Hypothalamus (tissue), 51 donors: ENCODE results near the gene SOX1.

ENCODE experiments used
- DNase-seq, 51 donors: peaks; one replicate each; lab custom pipeline; 2025; lab: John Stamatoyannopoulos, UW

SOX1 gene

DNA sequence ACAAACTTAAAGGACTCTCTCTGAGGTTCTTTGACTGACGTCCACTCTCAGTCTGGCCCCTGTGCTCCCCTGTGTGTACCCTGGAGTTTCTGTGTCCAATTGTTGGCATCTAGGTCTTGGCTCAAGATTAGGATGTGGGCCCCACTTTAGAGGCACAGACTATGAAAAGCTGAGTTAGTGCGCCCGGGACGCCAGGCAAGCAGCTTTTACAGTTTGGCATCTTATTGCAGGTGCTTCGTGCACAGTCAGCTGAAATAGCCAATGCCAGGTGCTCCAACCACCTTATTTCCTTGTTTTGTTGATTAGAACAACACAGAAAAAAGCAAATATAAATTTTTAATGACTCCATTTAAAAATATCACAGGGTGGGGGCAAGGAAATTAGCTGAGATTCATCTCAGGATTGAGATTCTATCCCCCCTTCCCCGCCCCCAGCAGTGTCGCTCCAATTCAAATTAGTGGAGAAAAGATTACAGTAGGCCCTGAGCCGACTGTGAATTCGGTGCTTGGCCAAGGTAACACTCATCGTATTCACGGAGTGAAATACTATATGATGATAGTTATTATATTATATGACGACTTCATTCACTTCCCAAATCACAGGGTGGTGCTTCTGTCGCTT lies 4.3 kb downstream of the SOX1 start:
- no peak for DNase-seq

DNA sequence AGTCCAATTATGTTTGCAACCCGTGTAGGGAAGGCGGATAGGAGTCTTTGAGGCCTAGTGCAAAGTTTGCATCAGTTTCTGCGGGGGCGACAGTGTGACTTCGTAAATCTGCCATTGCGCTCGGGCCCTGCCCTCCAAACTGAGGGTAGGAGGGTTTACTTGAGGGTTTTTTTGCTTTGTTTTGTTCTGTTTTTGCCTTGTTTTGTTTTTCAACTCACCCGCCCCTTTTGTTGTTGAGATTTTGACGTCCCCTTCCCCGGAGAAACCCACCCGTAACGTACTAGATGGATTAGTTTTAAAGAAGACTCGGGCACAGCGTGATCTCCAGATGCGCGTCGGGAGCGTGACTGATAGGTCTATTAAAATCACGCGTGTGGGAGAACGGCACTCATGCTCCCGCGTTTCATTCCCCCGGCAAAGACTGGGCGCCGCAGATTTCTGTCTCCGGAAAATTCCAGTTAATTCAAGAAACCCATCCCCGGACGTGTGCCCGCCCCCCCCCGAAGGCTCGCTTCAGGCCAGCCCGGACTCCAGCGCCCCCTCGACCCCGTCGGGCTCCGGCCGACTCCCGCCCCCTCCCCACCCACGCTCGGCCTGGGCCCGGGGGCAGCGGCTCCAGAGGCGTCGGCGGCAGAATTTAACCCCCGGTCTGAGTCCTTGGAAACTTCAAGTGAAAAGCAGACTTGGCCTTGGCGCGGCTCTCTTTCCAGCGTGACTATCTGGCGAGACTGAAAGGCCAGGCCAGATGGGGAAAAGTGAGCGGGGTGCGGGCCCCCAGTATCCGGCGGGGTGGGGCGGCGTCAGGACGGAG lies 5.0 kb downstream of the SOX1 start:
- peak in 2 of 51 donors; percentile 78 to 86 for DNase-seq

DNA sequence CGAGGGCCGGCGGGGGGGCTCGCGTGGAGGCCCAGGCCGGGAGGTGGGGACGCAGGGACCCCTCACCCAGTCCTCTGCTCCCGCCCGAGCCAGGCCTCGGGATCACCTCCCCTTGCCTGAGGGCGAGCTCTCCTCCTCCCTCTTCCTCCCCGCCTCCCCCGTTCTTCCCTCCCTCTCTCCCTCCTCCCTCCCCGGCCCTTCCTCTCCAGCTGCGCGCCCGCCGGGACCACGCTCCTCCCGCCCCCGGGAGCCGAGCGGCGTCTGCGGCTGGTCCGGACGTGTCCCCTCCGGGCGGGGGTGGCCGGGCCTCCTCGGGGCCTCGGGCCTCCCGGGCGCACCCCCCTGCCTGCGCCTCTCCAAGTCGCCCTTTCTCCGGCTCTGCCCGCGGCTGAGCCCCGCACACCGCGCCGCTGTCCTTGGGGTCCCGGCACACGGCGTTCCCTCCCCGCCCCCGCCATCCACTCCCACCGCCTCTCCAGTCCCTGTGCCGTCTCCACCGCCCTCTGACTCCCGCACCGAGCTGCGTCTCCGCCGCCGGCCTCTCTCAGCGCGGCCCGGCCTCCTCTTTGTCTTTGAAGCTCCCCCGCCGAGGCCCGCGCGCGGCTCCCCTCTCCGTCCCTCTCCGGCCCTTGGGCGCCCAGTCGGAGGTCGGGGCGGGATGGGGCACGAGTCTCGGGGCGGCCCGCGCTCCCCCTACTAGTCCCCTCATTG lies 5.7 kb downstream of the SOX1 start:
- DNase-seq, result peak in 26 of 51 donors; percentile 20 to 86 (median 68)

DNA sequence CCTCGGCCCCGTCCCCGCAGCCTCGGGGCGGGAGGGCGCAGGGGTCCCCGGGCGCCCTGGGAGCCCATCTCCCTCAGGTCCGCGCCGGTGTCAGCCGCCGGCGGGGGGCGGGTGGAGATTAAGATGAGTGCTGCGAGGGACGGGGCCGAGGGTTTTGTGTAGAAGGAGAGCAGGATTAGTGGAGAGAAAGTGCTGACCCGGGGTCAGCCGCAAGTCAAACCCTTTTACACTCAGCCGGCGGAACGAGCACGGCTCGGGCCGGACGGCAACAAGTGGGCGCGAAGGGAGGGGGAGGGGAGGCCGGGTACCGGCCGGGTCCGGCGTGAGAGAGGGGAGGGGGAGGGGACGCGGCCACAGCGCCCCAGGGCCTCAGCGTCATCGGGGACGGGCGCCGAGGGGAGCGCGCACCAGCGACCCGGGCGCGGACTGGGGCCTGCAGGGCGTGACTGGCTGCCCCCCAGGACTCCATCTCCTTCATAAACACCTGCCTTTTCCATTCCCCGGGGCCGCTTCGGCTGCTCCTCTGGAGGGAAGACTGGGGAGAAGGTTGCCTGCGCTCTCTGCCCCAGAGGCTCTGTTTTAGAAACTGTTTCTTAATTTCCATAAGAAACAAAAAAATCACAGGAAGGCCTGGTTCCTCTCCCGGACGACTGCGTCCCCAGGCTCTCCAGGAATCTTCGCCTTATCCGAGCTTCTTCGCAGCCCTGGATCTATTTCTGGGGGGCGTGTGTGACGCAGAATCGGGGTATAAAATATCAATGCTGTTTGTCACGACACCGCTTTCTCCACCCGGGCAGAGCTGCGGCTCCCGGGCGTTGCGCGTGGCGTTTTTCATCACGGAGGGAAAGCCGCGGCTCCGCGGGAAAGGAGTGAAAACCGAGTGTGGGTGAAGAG lies 6.5 kb downstream of the SOX1 start:
- DNase-seq, result peak in 8 of 51 donors; percentile 41 to 77 (median 53)

DNA sequence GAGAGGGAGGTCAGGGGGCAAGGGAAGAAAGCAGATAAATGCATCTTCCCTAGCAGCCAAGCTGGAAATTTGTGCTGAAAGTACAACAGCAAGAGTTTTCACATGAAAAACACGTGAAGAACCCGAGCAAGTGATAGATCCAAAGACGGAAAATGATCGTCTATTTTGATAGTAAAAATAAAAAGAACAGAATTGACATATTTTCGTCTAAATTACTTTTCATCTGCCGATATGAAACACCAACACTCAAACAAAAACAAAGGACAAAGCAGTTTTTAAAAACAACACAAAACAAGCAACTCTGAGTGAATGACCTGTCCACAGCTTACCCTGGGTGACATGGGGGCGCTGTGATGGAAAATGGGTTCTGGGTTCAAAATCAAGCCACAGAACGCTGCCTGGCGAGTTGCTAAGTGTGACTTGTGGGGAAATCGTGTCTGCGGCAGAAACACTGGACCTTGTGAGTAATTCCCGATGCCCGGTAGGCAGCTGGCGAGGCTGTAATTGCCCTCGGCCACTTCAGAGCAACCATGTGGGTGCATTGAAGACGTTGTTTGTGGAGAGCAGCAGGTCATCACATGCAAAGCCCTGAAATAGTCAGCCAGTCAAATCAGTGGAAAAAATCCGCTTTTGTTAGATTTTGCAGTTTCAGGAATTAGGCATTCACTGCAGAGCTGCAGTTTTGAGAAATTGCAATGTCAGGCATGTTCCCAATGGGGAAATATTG lies 7.4 kb downstream of the SOX1 start:
- no peak for DNase-seq

DNA sequence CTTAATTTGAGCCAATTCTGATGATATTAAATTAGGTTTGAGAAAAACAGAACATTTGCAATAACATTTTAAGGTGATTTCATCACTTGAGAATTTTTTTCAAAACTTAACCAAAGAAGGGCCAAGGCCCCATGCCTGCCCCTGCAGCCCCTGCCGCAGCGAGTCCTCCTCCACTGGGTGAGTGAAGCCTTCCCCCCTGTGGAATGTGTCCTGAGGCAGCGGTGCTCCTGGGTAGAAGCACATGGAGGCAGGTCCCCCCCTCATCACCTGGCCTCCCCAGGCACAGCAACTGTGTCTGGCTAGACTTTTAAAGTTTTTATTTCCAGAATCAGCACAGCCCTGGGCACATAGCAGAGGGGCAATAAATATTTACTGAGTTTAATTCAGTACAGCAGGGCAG lies 10.8 kb downstream of the SOX1 start:
- DNase-seq, result no peak

DNA sequence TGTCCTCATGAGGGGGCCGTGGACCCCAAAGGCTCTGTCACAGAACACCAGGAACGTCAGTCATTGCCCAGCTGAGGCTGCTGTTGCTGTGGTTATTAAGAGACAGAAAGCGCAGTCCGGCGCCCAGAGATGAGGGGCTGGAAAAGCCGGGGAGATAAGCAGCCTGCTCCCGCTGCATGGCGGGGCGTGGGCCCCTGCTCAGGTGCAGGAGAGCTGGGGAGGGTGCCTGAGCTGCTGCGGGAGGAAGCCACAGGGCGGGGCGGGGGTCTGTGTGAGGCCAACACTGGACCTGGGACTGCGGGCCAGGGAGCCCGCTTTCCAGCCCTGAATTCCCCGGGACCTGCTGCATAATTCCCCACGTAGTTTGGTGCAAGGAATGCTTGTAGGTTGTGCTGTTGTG lies 11.3 kb downstream of the SOX1 start:
- no peak for DNase-seq

DNA sequence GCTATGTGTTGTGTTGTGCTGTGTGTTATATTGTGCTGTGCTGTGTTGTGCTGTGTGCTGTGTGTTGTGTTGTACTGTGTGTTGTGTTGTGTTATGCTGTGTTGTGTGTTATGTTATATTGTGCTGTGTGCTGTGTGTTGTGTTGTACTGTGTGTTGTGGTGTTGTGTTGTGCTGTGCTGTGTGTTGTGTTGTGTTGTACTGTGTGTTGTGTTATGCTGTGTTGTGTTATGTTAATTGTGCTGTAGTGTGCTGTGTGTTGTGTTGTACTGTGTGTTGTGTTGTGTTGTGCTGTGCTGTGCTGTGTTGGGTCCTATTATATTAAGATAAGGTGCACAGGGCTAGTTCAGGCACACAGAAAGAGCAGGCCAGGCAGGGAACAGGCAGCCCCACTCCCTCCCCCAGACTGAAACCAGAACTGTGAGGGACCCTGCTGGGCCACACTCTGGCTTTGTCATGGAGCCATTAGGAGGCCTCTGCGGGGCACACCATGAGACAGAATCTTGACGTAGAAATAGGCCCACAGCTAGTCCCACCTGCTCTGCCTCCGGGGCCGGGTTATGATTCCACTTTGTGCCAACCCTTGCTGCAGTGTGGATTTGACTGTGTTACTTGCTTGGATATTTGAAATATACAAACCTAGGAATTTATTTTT lies 12.1 kb downstream of the SOX1 start:
- DNase-seq, result no peak

DNA sequence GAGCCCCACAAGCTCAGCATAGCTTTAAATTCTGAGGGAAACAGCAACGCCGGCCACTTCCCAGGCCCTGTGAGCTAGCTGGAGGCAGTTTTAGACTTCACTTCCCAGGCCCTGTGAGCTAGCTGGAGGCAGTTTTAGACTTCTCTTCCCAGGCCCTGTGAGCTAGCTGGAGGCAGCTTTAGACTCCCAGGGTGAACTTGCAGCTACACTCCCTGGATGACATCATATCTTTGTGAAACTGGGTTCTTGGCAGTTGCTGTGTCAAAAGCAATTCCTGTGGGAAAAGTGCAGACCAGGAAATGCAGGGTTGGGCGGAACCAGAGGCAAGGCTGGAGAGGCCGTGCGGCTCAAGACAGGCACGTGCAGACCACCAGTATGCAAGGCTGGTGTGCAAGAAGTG lies 12.7 kb downstream of the SOX1 start:
- peak in 1 of 51 donors; percentile 52 for DNase-seq

DNA sequence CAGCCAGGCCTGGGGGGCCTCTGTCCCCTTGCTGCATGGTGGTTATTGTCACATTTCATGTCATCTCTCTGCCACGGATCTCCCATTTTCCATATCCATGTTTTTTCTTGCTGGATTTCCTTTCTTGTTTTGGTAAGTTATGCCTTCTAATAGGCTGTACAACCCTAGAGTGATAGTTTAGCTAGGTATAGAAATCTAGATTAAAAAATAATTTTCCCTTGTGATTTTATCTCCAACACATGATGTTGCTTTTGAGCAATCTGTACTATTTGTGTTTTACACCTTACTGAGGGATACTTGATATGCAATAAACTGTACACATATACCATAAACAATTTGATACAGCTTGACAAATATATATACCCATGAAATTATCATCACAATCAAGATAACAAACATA lies 17.0 kb downstream of the SOX1 start:
- DNase-seq, result no peak

DNA sequence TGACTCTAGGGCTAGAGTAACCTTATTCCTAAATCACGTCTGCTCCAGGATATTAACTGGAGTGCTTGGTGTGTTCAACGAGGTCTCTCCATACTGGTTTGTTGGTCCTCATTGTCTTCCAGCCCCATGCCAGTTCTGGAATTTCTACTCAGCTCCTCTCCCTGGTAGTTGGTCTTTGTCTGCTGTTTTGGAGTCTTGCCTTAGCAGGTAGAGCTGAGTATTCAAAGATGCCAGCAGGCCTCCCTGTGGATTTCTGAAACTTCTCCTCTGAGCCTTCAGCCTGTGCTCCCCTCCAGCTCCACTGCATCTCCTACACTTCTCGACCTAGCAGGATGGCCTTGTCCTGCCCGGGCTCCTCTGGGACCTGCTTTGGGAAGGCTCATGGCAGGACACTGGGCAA lies 25.5 kb downstream of the SOX1 start:
- DNase-seq, result no peak

DNA sequence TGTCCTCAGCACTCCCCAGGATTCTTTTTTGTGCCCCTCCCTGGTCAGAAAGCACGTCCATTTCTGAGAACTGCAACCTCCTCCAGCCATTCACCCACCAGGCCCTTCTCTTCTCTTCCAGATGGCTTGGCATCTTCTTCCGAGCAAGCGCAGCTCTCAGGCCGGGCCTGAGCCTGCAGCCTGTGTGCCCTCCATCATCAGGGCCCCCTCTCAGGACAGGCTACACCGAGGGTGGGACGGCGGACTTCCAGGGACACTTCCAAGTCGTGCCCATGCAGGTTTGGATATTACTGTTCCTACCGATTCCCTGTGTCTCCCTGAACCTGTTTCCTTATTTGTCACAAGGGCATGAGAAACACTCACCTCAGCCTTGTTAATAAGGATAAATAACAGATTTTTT lies 28.4 kb downstream of the SOX1 start:
- no peak for DNase-seq

DNA sequence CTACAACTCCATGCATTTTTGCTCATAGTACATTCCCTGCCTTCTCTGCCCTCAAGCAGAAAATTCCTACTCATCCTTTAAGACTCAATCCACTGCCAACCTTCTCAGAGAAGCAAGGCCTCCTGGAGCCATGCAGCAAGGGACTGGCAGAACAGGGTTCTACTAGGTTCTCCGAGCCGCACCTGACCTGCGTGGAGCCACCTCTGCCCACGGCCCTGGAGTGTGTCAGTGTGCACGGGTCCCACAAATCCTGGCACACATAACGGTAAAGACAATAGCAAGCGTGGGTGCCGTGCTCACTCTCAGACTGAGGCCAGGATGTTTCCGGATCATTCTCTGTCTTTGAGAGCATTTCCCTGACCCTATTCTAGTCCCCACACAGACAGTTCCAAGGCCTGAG lies 30.0 kb downstream of the SOX1 start:
- no peak for DNase-seq

DNA sequence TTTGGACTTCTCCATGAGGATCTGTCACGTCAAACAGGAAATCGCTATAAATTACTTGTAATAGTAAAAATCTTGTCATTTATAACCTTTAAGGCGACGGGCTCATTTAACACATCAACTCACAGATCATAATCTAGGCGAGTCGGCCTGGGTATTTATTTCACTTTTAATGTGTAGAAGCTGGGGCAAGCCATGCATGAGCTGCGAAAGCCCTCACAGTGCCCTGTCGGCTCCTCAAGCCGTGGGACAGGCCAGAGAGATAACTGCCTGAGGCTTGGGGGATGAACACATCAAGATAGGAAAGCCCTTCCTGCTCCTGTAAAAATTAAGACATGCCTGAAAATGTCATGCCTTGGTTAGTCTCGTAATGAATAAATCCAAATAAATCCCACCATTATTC lies 30.8 kb downstream of the SOX1 start:
- DNase-seq, result no peak

DNA sequence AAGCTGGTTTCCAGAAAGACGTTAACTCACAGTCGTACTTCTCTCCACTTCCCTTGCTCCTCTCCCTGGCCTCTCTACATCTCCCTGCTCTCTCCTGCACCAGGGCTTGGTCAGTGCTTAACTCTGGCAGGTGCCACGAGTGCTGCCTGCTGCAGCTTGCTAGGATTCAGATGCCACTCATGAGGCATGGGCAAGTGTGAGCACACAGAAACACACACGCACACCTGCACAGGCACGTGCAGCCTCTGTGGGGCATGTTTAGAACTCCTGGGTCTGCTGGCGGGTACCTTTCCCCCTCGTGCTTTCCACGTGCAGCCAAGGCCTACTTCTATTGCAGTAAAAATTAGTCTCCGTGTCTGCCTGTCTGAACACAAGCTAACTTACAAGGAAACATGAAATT lies 31.8 kb downstream of the SOX1 start:
- DNase-seq, result no peak

DNA sequence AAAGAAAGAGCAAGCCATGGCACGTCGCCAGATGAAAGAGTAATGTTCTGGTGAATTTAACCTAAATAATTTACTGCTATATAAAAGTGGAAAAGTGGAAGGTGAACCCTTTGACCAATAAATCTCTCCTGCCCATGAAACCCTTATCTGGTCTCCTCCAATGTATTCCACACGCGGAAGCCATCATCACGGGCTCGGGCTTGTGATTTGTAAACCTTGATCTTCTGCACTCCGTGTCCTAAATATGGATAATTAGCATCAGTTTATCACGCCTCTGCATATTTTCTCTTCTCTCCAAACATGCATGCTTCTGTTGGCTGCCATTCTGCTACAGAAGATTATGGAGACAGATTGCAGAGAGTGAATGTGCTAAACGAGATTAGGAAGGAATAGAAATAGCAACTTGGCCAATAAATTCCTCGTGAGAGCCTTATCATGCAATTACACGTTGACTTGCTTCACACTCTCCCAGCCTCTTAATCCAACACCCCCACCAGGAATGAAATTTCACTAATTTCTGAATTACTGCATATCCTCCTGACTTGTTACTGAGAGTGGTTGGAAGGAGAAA lies 34.5 kb downstream of the SOX1 start:
- no peak for DNase-seq

DNA sequence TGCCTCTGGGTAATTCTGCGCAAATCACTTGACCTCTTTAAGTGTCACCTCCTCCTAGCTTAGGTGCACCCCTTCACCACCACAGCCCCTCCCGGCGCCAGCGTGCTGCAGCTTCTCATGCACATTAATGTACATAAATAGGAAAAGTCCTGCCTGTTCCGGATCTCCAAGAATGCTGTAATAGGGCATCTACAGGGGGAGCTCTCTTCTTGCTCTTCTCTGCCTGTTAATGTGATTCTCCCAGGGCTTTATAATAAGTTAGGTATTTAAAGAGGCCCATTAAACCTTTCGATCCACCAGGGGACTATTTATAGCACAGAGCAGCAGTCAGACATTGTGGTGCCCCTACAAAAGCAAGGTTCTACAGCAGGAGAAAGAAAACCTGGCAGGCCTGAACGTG lies 35.3 kb downstream of the SOX1 start:
- no peak for DNase-seq

DNA sequence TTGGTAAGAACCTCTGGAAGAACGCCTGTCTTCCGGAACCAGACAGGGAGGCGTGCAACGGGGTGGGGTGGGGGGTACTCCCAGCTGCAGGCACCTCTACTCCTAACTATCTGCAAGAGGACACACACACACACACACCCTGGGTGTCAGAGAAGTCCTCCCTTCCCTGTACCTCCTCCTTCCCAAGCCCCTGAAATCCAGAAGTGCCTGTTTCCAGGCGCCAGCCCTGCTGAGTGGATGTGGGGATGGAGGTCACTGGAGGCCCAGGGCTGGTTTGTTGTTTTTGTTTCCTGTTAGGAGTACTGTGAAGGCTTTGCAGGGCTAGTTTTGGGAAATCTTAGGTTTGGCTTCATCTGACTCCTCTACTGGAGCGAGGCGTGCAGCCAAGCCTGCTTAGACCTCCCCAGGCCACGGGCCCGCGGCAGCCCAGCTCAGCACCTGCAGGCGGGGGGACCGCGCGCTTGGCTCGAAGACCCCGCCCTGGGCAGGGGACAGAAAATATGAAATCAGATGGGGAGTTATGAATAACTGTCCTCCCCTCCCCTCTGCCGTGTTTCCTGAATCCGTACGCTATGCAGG lies 36.4 kb downstream of the SOX1 start:
- peak in 4 of 51 donors; percentile 9 to 56 (median 27) for DNase-seq
